ENCODE data around the gene CDCA5. TPM values are rescaled to one million over a fixed set of nuclear protein-coding genes. Genes with fewer than 3 reads are reported as not detected.

CDCA5 gene
- total RNA-seq, 1 experiment from 2014 or later, result 119 TPM

- DNase-seq (ENCODE audit: low spot score), result no peak
- Histone ChIP-seq H3K27ac (ENCODE audit: low read depth, low read length, poor library complexity, severe bottlenecking) (no peak overlapping the region), H3K27me3 (replicated peaks; ENCODE audit: insufficient read depth, low read depth, low read length, poor library complexity) (no peaks in the 10 kb centered on the region), H3K4me3 (ENCODE audit: low read depth, low read length, poor library complexity, severe bottlenecking) (no peak overlapping the region), H3K36me3 (ENCODE audit: insufficient read depth, low read length, poor library complexity, severe bottlenecking) (no peaks in the 10 kb centered on the region), H3K9me3 (ENCODE audit: low read depth, low read length, poor library complexity, severe bottlenecking) (no peaks in the 10 kb centered on the region), H3K4me1 (ENCODE audit: insufficient read depth, low read length, poor library complexity, severe bottlenecking) (no peaks in the 10 kb centered on the region)
- ChIA-PET POLR2A (ENCODE audit: low non-redundant PET) (no interaction called here), CTCF (no interaction called here)
- no TSS peak for BruUV-seq (replicated peaks)
- intact Hi-C loops (cut with micrococcal nuclease; ENCODE audit: unreplicated experiment), result no loop called here
- TF ChIP-seq EZH2 (IDR thresholded peaks at IDR 0.05; ENCODE audit: borderline replicate concordance, low read depth, low read length, poor library complexity, severe bottlenecking), result no peak
- TF ChIP-seq, protein P1, sequence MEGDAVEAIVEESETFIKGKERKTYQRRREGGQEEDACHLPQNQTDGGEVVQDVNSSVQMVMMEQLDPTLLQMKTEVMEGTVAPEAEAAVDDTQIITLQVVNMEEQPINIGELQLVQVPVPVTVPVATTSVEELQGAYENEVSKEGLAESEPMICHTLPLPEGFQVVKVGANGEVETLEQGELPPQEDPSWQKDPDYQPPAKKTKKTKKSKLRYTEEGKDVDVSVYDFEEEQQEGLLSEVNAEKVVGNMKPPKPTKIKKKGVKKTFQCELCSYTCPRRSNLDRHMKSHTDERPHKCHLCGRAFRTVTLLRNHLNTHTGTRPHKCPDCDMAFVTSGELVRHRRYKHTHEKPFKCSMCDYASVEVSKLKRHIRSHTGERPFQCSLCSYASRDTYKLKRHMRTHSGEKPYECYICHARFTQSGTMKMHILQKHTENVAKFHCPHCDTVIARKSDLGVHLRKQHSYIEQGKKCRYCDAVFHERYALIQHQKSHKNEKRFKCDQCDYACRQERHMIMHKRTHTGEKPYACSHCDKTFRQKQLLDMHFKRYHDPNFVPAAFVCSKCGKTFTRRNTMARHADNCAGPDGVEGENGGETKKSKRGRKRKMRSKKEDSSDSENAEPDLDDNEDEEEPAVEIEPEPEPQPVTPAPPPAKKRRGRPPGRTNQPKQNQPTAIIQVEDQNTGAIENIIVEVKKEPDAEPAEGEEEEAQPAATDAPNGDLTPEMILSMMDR (conservative IDR thresholded peaks at IDR 0.05; ENCODE audit: low read depth, low read length), result no peak
Measured at GRCh38 chr11:65059959-65060824, 23.6 kb downstream of the CDCA5 start.

DNA sequence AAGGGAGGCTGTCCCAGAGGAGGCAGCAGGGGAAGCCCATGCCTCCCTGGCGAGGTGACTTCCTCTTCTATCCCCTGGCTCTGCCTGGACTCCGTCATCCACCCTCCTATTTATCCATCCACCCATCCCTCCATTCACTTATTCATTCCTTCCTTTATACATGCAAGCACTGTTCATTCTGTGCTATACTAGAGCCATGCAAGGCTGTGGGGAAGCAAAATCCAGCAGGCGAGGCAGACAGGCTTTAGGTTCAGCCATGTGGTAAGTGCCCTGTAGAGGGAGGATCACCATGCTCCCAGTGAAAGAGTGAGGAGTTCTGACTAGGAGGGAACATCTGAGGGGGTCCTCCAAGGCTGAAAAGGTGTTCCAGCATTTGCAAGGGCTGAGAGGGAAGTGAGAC, 24.3 kb downstream of the CDCA5 start:
- CTCF ChIA-PET, result no interaction called here
- no peak for DNase-seq (ENCODE audit: low spot score)
- no TSS peak for BruUV-seq (replicated peaks)
- no peaks in the 10 kb centered on the region for H3K4me1 ChIP-seq (ENCODE audit: insufficient read depth, low read length, poor library complexity, severe bottlenecking)
- H3K9me3 ChIP-seq (ENCODE audit: low read depth, low read length, poor library complexity, severe bottlenecking), result no peaks in the 10 kb centered on the region
- H3K27me3 ChIP-seq (replicated peaks; ENCODE audit: insufficient read depth, low read depth, low read length, poor library complexity), result no peaks in the 10 kb centered on the region
- intact Hi-C loops (cut with micrococcal nuclease; ENCODE audit: unreplicated experiment), result no loop called here
- H3K36me3 ChIP-seq (ENCODE audit: insufficient read depth, low read length, poor library complexity, severe bottlenecking), result no peaks in the 10 kb centered on the region
- no peak overlapping the region for H3K4me3 ChIP-seq (ENCODE audit: low read depth, low read length, poor library complexity, severe bottlenecking)
- TF ChIP-seq, protein P1 (conservative IDR thresholded peaks at IDR 0.05; ENCODE audit: low read depth, low read length), result no peak
- no peak for TF ChIP-seq EZH2 (IDR thresholded peaks at IDR 0.05; ENCODE audit: borderline replicate concordance, low read depth, low read length, poor library complexity, severe bottlenecking)
- POLR2A ChIA-PET (ENCODE audit: low non-redundant PET), result no interaction called here
- no peak overlapping the region for H3K27ac ChIP-seq (ENCODE audit: low read depth, low read length, poor library complexity, severe bottlenecking)

DNA sequence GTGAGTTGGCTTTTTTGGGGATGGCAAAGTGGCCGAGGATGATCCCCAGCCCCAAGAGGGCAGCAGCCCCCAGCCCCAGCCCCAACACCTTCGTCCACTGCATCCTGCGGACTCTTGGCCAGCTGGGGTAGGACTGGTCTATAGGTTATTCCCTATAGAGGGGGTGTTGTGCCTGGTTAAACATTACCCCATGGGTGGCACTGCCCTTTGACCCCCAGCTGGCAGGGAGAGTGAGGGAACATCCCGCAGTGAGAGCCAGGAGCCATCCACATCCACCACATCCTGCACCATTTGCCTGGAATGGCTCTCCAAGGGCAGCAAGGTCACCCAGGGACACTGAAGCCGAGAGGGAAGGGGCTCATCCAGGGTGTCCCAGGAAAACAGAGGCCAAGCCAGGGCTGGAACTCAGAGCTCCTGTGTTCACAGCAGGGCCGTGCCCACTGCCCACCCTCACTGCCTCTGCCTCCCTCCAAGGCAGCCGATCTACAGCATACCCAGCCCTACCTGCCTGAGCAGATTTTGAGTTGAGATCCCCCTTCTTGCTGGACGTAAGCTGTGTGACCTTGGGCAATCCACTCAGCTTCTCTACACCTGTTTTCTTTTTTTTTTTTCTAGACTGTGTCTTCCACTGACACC, 25.3 kb downstream of the CDCA5 start, which contains the start of gene NAALADL1:
Gene NAALADL1, minus strand, starts transcription at position 135 of the 636 bp plus-strand sequence. Its CDS starts 32 bp downstream, at position 103.
- ChIA-PET CTCF (no interaction called here), POLR2A (ENCODE audit: low non-redundant PET) (no interaction called here)
- no peak within 1 kb of the TSS for H3K4me3 ChIP-seq (ENCODE audit: low read depth, low read length, poor library complexity, severe bottlenecking)
- no peak for TF ChIP-seq EZH2 (IDR thresholded peaks at IDR 0.05; ENCODE audit: borderline replicate concordance, low read depth, low read length, poor library complexity, severe bottlenecking)
- TF ChIP-seq, protein P1 (conservative IDR thresholded peaks at IDR 0.05; ENCODE audit: low read depth, low read length), result no peak
- H3K27me3 ChIP-seq (replicated peaks; ENCODE audit: insufficient read depth, low read depth, low read length, poor library complexity), result no peaks in the 10 kb centered on the region
- no peaks in the 10 kb centered on the region for H3K9me3 ChIP-seq (ENCODE audit: low read depth, low read length, poor library complexity, severe bottlenecking)
- DNase-seq (ENCODE audit: low spot score), result no peak
- intact Hi-C loops (cut with micrococcal nuclease; ENCODE audit: unreplicated experiment), result no loop called here
- no TSS peak for BruUV-seq (replicated peaks)
- H3K27ac ChIP-seq (ENCODE audit: low read depth, low read length, poor library complexity, severe bottlenecking), result no peak within 1 kb of the TSS
- H3K4me1 ChIP-seq (ENCODE audit: insufficient read depth, low read length, poor library complexity, severe bottlenecking), result no peaks in the 10 kb centered on the region
- H3K36me3 ChIP-seq (ENCODE audit: insufficient read depth, low read length, poor library complexity, severe bottlenecking), result no peaks in the 10 kb centered on the region
